CD4-positive, alpha-beta T cell treated with Interleukin-1 beta for 1 hour (primary cell): ENCODE results near the gene FAM3B.

Experiments used
- DNase-seq, 2 donors: peaks; one replicate each; pipeline ENCODE4 v3.0.0-alpha.2; 2020 to 2022

The FAM3B gene

DNA sequence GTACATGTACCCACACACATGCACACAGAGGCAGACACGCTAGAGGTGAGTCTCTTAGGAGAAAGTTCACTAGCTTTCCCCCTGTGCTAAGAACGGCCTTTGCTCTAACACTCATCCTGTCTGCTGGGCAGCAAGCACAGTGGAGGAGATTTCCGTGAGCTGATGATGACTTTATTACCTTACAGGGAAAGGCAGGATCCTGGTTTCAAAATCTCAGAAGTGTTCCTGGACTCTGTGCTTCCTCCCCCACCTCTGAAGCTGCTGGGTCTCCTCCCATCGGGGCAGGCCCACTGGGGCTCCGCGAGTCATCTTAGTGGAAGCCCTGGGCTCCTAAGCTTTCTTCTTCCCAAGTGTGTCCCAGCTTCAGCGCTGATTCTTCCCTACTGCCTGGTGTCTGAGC lies 2.7 kb downstream of the FAM3B start:
- no peak for DNase-seq

DNA sequence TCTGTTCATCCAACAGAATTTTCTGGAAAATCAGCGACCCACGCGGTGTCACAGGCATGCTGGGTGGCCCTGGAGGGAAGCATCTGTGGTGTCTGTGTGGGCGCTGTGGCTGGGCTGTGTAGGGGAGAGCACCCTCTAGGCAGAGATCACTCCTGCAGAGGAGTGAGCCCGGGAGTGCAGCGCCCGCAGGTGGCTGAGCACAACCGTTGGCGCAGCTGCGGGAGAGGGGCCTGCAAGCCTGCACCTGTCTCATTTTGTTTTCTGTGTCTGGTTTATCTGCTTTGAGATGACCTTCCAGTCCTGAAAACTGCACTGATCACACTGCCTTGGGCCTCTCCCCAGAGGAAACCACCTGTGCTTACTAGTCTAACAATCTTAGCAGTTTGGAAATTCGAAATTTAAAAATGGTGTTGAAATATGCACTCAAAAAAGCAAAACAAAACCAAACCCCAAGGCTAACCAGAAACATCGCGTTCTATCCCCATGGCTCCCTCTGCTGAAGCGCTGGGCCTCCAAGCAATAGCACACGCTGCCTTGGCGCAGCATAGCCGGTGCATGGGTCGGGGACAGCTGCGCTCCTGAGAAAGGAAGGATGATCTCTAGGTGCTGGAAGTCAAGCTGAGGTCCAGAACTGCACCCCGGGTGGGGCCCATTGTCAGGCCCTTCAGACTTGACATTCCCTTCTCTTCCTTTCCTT lies 4.8 kb downstream of the FAM3B start:
- no peak for DNase-seq

DNA sequence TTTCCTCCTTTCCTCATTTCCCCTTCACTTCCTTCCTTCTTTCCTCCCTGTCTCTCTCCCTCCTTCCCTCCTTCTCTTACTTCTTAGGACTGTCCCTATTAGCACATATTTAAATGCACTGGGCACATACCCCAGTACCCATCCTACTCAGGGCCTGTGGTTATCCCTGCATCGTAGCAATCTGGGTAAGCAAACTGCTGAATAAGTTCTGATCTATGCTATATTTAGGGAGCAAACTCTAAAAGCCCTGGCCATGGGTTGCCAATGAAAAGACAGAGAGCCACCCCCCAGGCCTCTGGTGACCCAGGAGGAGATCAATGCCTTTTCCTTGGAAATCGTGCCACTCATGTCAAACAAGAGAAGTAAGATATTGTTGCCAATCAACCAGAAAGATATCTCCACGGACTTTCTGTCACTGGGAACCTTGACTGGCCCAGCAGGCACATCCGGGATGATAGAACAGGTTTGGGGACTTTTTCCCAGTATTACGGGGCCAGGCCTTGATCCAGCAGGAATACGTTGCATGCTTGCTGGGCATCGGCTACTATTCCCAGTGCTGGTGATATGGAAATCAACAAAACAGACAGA lies 5.4 kb downstream of the FAM3B start:
- no peak for DNase-seq

DNA sequence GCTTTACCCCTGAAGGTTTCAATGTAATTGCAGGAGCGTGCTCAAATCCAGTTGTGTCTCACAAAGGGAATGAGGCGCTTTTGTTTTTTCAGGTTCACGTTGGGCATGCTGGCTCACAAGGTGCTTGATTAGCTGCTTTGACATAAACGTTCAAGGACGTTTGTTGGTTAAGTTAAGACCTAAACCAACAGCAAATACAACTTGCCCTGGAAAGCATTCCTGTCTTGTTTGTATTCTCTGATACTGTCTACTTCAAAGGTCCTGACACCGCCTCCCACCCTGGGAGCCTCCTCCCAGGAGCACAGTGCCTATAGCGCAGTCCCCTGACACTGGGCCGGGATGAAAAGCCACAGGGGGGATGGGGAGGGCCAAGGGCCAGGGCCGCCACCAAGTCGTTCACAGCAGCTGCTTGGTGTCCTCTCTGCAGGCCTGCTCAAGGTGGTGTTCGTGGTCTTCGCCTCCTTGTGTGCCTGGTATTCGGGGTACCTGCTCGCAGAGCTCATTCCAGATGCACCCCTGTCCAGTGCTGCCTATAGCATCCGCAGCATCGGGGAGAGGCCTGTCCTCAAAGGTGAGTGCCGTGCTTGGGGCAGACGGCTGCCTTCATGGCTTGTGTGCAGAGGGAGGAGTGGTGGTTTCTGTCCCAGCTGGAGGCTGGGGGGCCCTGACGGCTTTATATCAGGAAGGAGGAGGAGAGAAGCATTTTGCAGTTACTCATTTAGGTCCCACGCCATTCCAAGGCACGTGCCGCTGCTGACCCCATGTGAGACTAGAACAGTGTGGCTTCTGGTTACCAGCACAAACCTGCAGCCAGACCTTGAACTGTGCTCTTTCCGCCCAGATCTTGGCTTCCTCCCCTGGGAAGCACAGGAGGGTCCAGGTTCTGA lies 6.1 kb downstream of the FAM3B start:
- no peak for DNase-seq

DNA sequence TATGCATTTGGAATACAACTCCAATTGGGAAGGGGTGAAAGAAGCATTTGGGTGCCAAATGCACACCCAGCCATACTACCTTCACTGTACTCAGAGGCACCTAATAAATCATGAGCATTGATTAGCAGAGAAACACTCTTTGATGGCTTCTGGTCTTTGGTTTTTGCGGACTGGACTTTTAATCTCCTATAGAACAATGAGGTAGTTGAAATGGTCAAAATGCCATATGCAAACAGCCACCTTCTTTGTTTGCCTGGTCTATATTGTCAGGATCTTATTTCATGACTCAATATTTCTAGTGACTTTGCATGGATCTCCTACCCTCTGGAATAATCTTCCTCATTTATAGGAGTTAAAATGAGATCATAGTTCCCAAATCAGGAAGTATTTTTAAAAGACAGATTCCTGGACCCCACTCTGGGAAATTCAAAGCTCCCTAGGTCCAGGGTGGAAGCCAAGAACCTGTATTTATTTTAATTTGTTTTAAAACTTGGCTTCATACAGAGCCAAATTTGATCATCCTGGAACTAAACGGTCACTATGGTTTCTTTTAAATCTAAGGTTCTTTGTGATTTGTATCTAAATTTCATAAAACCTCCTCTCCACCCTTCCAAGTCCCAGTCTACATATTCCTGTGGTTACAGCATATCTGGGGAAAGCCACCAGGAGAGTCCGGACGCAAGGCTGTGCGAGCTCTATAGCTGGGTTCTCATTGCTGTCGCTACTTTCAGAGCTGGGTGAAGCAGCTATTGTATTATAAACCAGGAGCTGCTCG lies 8.7 kb downstream of the FAM3B start:
- no peak for DNase-seq

DNA sequence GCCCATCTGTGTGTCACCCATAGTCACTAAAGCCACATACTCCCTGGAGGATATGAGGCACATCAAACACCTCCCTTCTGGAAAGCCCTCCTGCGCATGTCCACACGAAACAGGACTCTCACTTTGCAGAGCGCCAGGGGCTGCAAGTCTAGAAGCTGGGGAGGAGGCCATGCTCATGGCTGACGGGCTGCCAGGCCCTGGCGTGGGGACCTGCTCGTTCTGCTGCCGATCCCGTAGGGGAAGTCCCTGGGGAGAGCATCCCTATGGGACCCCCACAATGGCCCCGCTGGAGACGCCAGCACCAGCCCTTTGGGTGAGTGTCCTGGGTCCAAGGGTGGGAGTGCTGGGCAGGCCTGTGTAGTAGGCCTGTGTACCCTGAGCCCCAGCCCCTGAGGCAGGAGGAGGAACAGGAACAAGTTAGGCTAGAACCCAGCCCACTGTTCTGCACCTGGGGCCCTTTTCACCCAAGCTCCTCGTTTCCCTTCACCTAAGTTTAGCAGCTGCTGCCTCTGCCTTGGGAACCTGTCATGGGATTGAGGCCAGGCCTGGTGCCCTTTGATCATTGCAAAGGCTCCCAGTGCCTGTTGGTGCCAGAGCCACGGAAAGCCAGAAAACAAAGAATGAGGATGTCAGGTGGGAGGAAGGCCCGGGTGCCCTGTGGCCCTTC lies 9.9 kb downstream of the FAM3B start:
- DNase-seq = no peak

DNA sequence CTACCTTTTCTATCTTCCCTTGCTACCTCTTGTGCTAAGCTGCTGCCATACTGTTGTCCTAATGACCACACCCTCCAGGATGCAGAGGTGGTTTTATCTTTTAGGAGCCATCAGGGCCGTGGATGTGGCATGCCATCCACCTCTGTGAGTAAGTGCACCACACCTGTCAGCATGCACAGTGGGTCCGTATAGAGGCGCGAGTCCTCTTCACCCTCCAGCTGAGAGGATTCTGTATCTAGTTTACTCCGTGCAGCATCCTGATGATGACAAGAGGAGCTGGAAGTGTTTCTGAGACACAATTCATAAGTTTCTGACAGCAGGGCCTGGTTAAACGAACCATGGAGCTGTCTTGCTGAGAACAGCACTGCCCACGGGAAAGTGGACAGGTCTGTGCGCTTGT lies 11.2 kb downstream of the FAM3B start:
- DNase-seq = no peak

DNA sequence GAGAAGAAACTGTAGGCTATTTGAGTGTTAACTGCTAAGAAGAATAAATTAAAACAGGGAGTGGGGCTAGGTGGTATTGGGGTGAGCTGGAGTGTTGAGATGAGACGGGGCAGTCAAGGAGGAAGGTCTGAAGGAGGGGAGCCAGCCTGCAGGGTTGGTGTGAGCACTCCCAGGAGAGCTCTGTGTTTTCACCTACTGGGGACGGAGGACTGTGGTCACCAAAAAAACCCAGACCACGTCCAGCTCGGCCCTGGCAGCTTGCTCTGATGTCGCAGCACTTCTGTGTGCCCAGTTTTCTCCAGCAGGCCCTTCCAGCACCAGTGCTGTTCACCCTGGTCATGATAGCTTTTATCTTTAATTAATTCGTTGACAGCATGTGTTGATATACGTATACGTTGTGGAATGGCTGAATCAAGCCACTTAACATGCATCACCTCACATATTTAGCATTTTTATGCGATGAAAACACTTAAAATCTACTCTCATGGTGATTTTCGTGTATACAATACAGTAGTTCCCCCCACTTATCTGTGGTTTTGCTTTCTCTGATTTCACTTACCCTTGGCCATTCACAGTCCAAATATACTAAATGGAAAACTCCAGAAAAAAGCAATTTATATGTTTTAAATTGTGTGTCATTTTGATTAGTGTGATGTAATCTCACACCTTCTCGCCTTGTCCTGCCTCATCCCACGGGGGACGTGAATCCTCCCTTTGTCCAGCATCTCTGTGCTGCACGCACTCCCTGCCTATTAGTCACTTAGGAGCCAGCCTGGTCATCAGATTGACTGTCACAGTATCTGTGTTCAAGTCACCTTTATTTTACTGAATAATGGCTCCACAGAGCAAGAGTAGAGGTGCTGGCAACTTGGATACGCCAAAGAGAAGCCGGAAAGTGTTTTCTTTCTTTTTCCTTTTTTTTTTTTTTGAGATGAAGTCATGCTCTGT lies 12.3 kb downstream of the FAM3B start:
- DNase-seq = no peak

DNA sequence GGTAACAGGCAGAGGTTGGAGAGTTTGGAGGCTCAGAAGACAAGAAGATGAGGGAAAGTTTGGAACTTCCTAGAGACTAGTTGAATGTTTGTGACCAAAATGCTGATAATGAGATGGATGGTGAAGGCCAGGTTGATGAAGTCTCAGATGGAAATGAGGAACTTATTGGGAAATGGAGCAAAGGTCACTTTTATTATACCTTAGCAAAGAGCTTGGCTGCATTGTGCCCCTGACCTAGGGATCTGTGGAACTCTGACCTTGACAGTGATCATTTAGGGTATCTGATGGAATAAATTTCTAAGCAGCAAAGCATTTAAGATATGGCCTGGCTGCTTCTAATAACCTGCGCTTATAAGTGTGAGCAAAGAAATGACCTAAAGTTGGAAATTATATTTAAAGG lies 17.2 kb downstream of the FAM3B start:
- no peak for DNase-seq

DNA sequence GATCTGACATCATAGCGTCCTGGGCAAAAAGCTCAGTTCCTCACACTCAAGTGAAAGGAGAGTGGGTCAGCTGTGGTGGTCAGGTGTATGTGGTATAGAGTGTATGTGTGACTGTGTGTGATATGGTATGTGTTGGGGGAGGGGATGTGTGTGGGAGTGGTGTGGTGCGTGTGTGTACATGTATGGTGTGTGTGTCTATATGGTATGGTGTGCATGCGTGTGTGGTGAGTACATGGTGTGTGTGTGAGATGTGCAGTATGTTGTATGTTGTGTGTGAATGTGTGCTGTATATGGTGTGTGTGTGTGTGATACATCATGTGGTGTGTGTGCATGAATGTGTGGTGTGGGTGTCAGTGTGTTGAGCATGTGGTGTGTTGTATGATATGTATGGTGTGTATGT lies 20.9 kb downstream of the FAM3B start:
- no peak for DNase-seq

DNA sequence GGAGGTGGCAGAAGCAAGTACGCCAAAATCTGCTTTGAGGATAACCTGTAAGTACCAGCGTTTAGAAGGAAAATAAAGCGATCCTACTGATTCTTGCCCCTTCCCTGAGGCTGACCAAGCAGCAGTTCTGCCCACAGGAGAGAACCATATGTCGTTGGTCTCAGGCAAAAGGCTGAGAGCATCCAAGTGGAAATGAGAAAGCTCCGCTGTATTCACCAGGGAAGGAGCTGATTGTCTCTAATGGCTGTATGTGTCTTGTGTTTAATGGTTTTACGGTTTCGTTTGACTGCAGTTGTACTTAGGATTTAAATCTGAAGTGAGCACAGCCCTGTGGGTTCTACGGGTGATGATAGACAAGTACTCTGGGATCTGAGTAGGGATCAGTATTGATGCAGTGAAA lies 21.9 kb downstream of the FAM3B start:
- no peak for DNase-seq

DNA sequence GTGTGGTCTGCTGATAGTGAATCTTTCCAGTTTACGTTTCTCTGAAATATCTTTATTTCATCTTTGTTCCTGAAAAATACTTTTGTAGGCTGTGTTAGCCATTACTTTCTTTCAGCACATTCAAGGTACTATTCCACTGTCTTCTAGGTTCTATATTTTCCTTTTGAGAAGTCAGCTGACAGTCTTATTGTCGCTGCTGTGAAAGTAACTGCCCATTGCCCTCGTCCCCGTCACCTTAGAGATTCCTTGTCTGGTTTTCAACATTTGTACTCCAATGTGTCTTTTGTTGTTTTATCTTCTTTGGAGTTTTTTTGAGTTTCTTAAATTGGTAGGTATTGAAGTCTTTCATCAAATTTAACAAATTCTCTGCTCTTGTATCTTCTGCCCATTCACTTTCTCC lies 25.4 kb downstream of the FAM3B start:
- no peak for DNase-seq

DNA sequence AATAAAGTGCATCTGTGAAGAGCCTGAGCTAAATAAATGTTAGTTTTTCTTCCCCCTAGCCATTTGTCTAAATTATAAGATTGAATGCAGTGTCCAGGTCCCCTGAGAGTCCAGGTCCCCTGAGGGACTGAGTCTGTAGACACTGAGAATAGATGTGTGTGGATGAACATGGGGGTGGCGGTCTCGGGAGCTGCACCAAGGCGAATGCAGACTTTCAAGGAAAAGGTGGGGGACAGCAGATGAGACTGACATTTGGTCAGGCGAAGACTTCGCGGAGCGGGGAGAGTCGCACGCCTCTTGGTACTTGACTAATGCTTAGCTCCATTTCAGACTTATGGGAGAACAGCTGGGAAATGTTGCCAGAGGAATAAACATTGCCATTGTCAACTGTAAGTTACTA lies 27.5 kb downstream of the FAM3B start:
- no peak for DNase-seq

DNA sequence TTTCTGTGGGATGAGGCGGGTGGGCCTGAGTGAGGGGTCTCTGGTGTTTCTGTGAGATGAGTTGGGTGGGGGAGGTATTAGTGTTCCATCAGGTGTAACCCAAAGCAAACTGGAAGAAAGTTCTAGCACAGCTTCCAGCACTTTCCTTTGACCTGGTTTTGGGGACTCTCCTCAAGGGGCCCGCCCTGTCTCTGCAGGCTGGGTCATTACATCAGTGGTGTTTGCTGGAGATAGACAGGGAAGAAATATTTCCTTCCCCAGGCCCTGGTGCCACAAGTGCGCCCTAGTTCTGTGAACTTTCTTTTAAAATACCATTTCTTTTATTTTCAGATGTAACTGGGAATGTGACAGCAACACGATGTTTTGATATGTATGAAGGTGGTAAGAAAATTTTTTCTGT lies 28.8 kb downstream of the FAM3B start:
- no peak for DNase-seq

DNA sequence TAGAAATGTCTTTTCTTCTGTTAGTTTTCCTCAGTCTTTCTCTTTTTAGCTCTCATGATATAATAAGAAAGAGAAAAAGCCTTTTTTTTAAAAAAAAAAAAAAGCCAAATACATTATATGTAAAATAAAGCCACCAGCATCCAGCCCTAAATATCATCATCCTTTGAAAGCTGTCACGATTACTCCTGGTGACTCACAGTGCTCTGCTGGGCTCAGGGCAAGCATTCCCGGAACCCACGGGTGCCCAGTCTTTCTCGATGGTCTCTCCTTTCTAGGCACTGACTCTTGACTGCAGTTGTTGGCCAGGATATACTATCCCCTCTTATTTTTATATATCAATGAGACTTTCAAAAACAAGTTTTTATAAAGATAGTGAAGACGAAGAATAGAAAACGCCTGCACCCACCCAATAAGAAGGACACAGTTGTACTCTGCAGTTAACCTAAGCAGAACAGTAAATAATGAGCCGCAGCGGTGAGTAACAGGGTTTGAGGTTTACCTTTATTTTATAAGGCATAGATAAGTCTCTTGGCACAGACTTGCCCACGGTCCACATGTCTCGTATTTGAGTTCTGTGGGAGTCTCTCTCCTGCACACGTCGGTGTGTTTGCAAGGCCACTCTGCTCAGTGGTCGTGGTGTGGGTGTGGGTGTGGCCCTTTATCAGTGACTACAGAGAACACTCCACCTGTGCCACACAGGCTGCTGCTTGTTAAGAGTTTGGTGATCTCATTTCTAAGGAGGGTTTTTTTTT lies 29.5 kb downstream of the FAM3B start:
- no peak for DNase-seq

DNA sequence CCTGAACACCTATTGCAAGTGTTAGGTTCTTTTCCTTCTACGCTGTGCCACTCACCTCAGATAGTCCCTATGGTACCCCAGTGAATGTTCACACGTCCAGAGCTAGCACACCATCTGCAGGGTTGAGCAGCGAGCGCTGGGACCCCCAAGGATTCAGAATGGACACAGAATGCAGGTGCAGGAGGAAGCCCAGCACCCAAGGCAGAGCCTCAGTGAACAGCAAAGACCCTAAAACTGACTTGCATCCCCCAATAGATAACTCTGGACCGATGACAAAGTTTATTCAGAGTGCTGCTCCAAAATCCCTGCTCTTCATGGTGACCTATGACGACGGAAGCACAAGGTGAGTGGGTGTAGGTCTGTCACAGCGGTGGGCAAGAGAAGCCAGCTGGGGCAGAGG lies 30.2 kb downstream of the FAM3B start:
- DNase-seq = no peak

DNA sequence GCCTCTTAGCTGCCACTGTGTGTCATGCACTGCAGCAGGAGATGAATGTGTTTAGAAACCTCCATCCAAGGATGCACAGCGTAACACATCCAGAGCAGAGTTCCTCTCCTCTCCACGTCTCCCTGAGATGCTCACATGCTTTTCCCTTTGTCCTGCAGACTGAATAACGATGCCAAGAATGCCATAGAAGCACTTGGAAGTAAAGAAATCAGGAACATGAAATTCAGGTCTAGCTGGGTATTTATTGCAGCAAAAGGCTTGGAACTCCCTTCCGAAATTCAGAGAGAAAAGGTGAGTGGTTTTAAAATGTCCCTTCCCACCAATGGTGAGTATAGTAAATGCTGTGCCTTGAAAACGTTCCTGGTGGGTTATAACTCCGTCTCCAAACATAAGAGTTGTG lies 31.8 kb downstream of the FAM3B start:
- no peak for DNase-seq

DNA sequence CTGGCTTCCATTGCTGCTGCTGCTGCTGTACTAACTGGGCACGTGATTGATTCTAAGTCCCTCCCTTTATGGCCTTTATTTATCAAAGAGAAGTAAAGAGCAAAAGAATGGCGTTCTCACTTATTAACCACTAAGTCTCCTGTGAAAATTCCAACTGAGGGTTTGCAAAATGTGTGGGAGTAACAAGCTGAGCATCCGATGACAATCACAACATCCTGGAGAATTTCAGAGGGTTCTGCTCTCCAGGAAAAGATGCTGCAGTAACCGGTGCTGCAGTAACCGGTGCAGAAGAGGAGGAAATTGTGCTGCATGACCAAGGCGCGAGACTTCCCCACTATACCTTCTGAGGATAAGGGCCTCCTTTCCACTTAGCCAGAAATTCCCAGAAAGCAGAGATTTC lies 32.5 kb downstream of the FAM3B start:
- DNase-seq = no peak

DNA sequence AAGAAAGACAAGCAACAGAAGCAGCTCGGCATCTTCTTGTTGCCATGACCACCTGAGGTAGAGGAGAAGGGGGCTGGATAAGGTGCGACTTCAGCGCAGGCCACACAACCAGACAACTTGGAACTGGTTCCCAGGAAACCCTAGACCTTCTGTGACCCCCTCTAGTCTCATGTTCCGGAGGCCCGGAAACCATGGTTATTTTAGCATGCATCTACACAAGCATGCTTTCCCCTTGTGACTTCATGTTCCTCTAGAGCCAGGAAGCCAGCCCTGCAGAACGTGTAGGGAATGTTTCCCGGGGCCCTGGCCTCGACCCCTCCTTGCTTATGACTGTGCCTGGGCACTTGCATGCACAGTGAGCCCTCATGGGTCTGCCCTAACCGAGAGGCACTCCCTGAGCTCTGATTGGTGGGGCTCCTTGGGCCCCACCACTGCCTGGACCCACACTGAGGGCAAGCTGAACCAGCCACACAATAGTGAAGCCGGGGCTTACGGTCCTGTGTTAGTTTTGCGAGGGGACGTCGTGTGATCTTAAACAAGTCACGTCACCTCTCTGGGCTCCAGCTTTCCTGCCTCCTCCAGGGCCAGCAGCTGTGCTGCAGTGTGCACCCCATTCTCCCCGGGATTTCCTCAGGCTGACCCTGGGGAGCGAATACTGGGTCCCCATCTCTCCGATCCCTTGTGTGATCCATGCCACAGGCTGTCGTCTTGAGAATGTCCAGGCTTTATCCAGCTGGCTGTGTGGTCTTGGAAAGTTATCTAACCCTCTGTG lies 33.2 kb downstream of the FAM3B start:
- no peak for DNase-seq
